Gastroesophageal sphincter (tissue), 4 donors: ENCODE measurements around the gene BIRC2. TPM values are rescaled to one million over a fixed set of nuclear protein-coding genes. Genes with fewer than 3 reads are reported as not detected.
"Not testable (repeated sequence)": the region's sequence is repeated elsewhere in the genome, so short reads cannot be mapped to it uniquely, and the experiment has no call there.

Experiments used
- ATAC-seq: fragments of 150-250 bp; one replicate; pipeline ENCODE4 v1.9.1; 2016; ENCODE audit warnings: mild to moderate bottlenecking, moderate library complexity
- H3K27ac ChIP-seq, 4 donors: fragments of 200-600 bp; sonication (generic) in 3 of 4; 1 replicate in 3 of 4; 2 replicates in 1 of 4; pipeline ENCODE4 v1.5.1; 2016 to 2019
- H3K27me3 ChIP-seq: fragments of 200-600 bp; sonication (generic); one replicate; pipeline ENCODE4 v1.5.1; 2019
- H3K36me3 ChIP-seq, 2 donors: fragments of 200-600 bp; sonication (generic); one replicate each; pipeline ENCODE4 v1.5.1; 2019; ENCODE audit warnings: control low read depth in 1 of 2
- H3K4me1 ChIP-seq, 3 donors: fragments of 200-600 bp; sonication (generic); 1 replicate in 2 of 3; 2 replicates in 1 of 3; pipeline ENCODE4 v1.5.1; 2016 to 2019; ENCODE audit warnings: control low read depth in 2 of 3
- H3K4me3 ChIP-seq, 2 donors: fragments of 200-600 bp; sonication (generic); one replicate each; pipeline ENCODE4 v1.5.1; 2019; ENCODE audit warnings: mild to moderate bottlenecking in 1 of 2, moderate library complexity in 1 of 2
- H3K9me3 ChIP-seq, 3 donors: fragments of 200-600 bp; sonication (generic); one replicate each; pipeline ENCODE4 v1.5.1; 2017 to 2019; ENCODE audit warnings: control low read depth in 2 of 3
- CTCF ChIP-seq, 4 experiments: fragments of 200-600 bp in 2 of 4; fragments of 450-650 bp in 2 of 4; sonication (generic) in 1 of 4; IDR thresholded peaks; one replicate each; pipeline ENCODE4 v1.5.1; 2017 to 2019; ENCODE audit warnings: antibody characterized with exemption in 4 of 4, mild to moderate bottlenecking in 2 of 4, moderate library complexity in 2 of 4
- EP300 ChIP-seq: sonication (generic); formaldehyde crosslinking; IDR thresholded peaks from one replicate; pipeline ENCODE4 v1.6.1; 2017; ENCODE audit warnings: antibody characterized with exemption, mild to moderate bottlenecking
- POLR2A ChIP-seq, 2 donors: fragments of 450-650 bp; IDR thresholded peaks; one replicate each; pipeline ENCODE4 v1.6.1; 2017; ENCODE audit warnings: antibody characterized with exemption in 2 of 2, mild to moderate bottlenecking in 2 of 2, moderate library complexity in 1 of 2
- POLR2AphosphoS5 ChIP-seq: sonication (generic); formaldehyde crosslinking; IDR thresholded peaks from one replicate; pipeline ENCODE4 v1.6.1; 2017; ENCODE audit warnings: antibody characterized with exemption
- WGBS, 2 donors: methylation state at CpG; one replicate each; pipeline ENCODE4 v1.1.5; 2018; ENCODE audit warnings: low coverage in 1 of 2; 5-methylcytosine and 5-hydroxymethylcytosine counted together
- total RNA-seq, 4 donors: library from RNA; depleted of rRNA; stranded (reverse); fragments of >200 nt; gene quantifications; one replicate each; pipeline ENCODE4 v1.1.0, GENCODE V29; 2016

BIRC2 gene
- total RNA-seq, 4 donors from 2014 or later: 22.4 to 58.2 (median 34.0) TPM

- no peak overlapping the region for H3K27ac ChIP-seq
- no peaks in the 10 kb centered on the region for H3K9me3 ChIP-seq
- 75 to 85% methylated on average over 2 of the region's 2 CpGs for WGBS, 2 donors
- ATAC-seq: no peak
- H3K4me3 ChIP-seq: no peak overlapping the region
- no peaks in the 10 kb centered on the region for H3K27me3 ChIP-seq
- TF ChIP-seq EP300 (no peak), CTCF (IDR thresholded peaks at IDR 0.05) (no peak), POLR2A (IDR thresholded peaks at IDR 0.05) (no peak), POLR2AphosphoS5 (no peak)
- H3K36me3 ChIP-seq: peaks cover 0 to 92% of the 10 kb centered on the region in 2 donors
- H3K4me1 ChIP-seq: no peaks in the 10 kb centered on the region
Observed at GRCh38 chr11:102331341-102331740, 15.7 kb upstream of the BIRC2 start.

GRCh38 chr11:102332611-102332994 lies 14.4 kb upstream of the BIRC2 start:
- no peaks in the 10 kb centered on the region for H3K27me3 ChIP-seq
- no peaks in the 10 kb centered on the region for H3K4me1 ChIP-seq
- H3K27ac ChIP-seq: no peak overlapping the region
- TF ChIP-seq EP300: no peak
- no peak for TF ChIP-seq POLR2AphosphoS5
- TF ChIP-seq POLR2A (IDR thresholded peaks at IDR 0.05): no peak
- no peak for TF ChIP-seq CTCF (IDR thresholded peaks at IDR 0.05)
- no peak for ATAC-seq
- peaks cover 0 to 91% of the 10 kb centered on the region in 2 donors for H3K36me3 ChIP-seq
- 79% methylated on average over 1 of the region's 1 CpG; no CpG with 5 or more reads in 1 of the 2 donors for WGBS, 2 donors
- H3K4me3 ChIP-seq: no peak overlapping the region
- no peaks in the 10 kb centered on the region for H3K9me3 ChIP-seq

GRCh38 chr11:102338479-102339010 lies 8.5 kb upstream of the BIRC2 start:
- peaks cover 0 to 46% of the 10 kb centered on the region in 2 donors for H3K36me3 ChIP-seq
- TF ChIP-seq CTCF (IDR thresholded peaks at IDR 0.05) (no peak), POLR2AphosphoS5 (no peak), POLR2A (IDR thresholded peaks at IDR 0.05) (no peak), EP300 (no peak)
- H3K4me3 ChIP-seq: no peak overlapping the region
- H3K4me1 ChIP-seq: no peaks in the 10 kb centered on the region
- ATAC-seq: no peak
- H3K9me3 ChIP-seq: no peaks in the 10 kb centered on the region
- H3K27me3 ChIP-seq: no peaks in the 10 kb centered on the region
- H3K27ac ChIP-seq: no peak overlapping the region

- ATAC-seq, H3K9me3 ChIP-seq, H3K27me3 ChIP-seq, H3K4me1 ChIP-seq, H3K27ac ChIP-seq, H3K4me3 ChIP-seq: not testable (repeated sequence)
- 79 to 81% methylated on average over 2 to 7 of the region's 7 CpGs for WGBS, 2 donors
- H3K36me3 ChIP-seq: peaks cover 0 to 27% of the 10 kb centered on the region in 2 donors
Observed at GRCh38 chr11:102341311-102341710, 5.7 kb upstream of the BIRC2 start.

- TF ChIP-seq POLR2A (IDR thresholded peaks at IDR 0.05): no peak
- TF ChIP-seq CTCF (IDR thresholded peaks at IDR 0.05): peak; percentile 73 to 83 (median 76)
- TF ChIP-seq EP300: no peak
- Histone ChIP-seq H3K9me3 (no peaks in the 10 kb centered on the region), H3K27me3 (no peaks in the 10 kb centered on the region), H3K4me3 (no peak overlapping the region), H3K36me3 (peaks cover 0 to 21% of the 10 kb centered on the region in 2 donors), H3K4me1 (peaks cover 5 to 10% (median 6%) of the 10 kb centered on the region in 3 donors), H3K27ac (no peak overlapping the region)
- WGBS, 2 donors: 33% methylated on average over 1 of the region's 1 CpG; no CpG with 5 or more reads in 1 of the 2 donors
- ATAC-seq: peak; percentile 58
Observed at GRCh38 chr11:102341844-102342318, 5.1 kb upstream of the BIRC2 start.
